ENCODE measurements around the gene FBXL16.
"Not testable (repeated sequence)": the region's sequence is repeated elsewhere in the genome, so short reads cannot be mapped to it uniquely, and the experiment has no call there.

The FBXL16 gene

DNA sequence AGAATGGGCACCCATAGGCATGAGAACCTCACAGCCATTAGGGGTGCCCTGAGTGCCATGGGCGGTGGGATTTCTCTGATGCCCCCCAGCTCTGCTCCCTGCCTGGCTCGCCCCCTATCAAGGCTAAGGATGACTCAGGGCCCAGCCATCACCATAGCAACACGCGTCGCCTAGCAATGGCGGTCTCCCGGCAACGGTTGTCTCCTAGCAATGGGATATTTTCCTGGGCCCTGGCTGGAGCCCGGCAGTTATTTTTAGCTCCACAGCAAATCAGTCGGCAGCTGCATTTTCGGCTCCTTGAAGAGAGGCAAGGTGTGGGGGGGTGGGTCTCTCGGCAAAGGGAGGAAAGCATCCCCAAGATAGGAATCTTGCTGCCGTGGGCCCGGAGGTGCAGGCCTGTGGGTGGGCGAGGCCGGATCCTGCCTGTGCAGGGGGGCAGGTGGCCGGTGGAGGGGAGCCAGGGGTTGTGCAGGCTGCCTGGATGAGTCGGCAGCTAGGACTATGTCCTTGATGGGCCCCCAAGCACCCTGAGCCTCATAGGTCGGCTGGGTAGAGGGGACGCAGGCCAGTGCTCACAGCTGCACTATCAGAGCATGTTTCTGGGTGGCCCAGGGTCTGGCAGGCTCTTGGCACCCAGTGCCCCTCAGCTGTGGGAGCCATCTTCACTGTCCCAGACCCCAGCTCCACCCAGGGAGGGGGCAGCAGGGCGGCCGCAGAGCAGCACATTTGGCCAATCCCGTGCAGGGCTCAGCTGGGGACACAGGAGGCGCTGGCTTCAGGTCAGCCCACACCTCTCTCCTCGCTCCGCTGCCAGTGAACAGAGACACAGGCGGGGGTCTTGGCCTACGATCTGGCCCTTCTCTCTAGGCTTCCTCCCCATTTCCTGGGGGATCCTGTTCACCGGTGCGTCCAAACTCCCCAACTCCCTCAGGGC is 4.2 kb upstream of the FBXL16 start:
- DNase-seq (ENCODE audit: low read depth) = peak; percentile 70

- no peak for DNase-seq (ENCODE audit: low read depth)
These were observed 3.4 kb upstream of the FBXL16 start for GRCh38 chr16:708959-709358.

GRCh38 chr16:708019-708418 is 2.4 kb upstream of the FBXL16 start:
- no peak for DNase-seq (ENCODE audit: low read depth)

DNA sequence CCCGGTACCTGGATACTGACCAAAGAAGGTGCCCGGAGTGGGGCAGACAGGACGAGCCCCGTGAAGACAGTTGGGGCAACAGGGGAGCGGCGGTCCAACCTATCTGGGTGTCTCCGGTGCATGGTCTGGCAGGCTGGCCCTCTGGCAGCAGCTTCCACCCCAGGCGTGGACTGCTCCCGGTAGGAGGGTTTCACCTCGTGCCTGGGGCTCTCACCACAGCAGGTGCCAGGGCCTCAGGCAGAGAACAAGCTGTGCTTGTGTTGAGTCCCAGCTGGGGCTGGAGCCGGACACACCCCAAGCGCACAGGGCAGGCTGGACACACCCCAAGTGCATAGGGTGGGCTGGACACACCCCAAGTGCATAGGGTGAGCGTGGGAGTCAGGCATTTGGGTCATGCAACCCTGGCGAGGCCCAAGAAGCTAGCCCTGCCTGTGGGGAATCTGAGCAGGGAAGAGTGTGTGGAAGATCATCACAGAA is 1.5 kb upstream of the FBXL16 start:
- no peak for DNase-seq (ENCODE audit: low read depth)

DNA sequence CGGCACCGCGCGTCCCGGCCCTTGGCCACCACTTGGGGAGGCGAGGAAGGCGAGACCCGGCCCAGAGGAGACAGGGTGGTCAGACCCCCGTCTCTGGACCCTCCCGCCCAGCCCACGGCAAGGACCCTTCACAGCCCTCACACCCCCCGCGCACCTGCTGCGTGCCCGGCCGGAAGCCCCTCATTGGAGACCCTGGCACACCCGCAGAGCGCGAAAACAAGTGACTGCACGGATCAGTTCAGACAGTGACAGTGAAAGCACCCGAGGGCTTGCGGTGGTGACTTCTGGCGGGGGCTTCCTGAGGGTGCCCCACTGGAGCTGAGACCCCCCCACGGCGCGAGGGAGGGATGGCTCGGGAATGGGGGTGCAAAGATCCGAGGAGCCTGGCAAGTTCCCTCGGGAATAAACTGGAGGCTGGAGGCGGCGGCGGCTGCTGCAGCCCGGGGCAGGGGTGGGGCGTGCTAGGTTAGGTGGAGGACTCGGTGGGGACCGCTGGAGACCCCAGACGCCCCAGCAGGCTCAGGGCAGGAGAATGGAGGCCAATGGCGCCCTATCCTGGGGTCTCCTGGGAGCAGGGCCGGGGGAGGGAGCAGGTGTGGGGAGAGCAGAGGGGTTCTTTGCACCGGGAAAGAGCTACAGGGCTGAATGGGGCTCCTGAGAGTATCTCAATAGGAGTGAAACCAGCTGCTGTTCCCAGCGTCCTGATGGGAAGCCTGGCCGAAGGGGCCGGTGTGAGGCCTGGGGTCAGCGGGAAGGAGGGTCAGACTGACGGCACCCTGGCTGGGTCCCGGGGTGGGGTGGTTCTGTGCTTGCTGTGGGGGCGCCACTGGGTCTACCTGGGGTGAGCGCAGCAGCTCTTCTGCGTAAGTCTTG is 824 bp upstream of the FBXL16 start:
- DNase-seq (ENCODE audit: low read depth) = no peak

GRCh38 chr16:704552-705380 is 835 bp downstream of the FBXL16 start:
- DNase-seq (ENCODE audit: low read depth) = no peak

DNA sequence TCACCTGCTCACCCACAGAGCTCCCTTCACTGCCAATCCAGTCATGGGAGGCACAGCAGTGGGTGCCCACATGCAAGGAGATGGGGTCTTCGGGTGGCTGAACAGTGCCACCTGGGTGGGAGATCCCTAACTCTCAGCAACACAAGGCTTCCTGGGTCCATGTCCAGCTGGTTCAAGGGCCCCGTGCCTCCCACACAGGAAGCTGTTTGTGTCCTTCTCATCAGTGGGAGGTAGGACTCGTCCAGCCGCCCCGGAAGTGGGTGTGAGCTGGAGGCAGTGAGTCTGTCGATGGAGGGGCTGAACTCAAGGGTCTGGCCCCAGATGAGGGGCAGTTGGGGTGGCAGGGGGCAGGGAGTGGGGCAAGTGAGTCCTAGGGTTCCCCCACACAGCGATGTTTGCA is 1.6 kb downstream of the FBXL16 start:
- DNase-seq (ENCODE audit: low read depth) = no peak

GRCh38 chr16:703406-703805 is 2.2 kb downstream of the FBXL16 start:
- DNase-seq (ENCODE audit: low read depth) = no peak

GRCh38 chr16:702341-702740 is 3.3 kb downstream of the FBXL16 start:
- no peak for DNase-seq (ENCODE audit: low read depth)

GRCh38 chr16:700684-701584 is 4.7 kb downstream of the FBXL16 start:
- no peak for DNase-seq (ENCODE audit: low read depth)

DNA sequence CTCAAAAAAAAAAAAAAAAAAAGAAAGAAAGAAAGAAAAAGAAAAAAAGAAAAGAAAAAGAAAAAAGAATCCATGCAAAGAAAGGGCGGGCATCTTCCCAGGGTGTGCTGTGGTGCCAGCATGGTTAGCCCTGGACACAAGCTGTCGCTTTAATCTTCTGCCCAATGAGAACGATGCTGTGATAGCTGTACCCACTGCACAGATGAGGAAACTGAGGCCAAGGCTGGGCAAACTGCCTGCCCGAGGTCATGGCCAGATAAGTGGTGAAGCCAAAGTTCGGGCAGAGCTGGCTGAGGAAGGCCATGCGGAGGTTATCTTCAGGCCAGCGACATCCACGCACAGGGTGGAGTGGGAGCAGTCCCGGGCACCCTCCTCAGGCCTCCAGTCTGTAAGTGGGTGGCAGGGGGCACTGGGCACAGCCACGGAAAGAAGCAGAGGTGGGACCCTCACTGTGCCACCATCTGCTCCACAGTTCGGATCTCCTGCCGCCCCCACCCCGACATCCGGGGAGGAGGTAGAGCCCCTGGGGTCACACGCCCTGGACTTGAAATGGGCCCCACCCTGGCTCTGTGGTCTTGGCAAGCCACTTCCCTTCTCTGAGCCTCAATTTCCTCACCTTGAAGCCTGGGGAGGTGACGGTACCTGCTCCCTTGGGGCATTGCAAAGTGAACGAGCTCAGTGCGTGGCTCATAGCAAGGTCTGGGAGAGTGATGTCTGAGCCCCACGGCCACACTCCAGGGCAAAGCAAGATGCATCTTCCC is 6.5 kb downstream of the FBXL16 start:
- no peak for DNase-seq (ENCODE audit: low read depth)

- DNase-seq (ENCODE audit: low read depth) = no peak
These were observed 10.1 kb downstream of the FBXL16 start for GRCh38 chr16:695355-696089.

GRCh38 chr16:694863-695354 is 10.7 kb downstream of the FBXL16 start:
- DNase-seq (ENCODE audit: low read depth) = no peak

DNA sequence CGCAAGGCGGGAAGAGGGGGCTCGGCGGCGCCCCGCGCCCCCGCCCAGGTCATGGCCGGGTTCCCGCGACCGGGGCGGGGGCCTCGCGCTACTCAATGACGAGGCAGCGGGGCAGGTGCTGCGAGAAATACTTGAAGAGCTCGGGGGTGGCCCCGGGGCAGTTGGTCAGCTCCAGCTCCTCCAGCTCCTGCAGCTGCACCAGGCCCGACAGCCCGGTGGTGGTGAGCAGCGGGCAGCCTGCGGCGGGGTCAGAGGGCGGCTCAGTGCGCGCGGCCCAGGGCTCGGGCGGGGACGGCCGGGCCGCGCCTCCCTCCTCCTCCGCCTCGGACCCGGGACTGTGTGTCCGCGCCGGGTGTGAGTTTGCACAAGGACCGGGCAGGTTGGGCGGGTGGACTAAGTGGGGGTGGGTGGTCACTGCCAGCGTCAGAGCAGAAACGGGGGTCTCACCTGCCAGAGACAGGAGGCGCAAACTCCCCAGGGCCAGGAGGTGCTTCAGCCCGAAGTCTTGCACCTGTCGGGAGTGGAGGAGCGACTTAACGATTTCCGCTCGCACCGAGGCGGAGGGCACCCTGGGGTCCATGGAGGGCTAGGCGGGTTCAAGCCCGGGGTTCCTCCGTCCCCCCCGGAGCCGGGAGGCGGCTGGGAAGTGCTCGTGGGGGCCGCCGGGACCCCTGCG is 11.3 kb downstream of the FBXL16 start:
- no peak for DNase-seq (ENCODE audit: low read depth)

DNA sequence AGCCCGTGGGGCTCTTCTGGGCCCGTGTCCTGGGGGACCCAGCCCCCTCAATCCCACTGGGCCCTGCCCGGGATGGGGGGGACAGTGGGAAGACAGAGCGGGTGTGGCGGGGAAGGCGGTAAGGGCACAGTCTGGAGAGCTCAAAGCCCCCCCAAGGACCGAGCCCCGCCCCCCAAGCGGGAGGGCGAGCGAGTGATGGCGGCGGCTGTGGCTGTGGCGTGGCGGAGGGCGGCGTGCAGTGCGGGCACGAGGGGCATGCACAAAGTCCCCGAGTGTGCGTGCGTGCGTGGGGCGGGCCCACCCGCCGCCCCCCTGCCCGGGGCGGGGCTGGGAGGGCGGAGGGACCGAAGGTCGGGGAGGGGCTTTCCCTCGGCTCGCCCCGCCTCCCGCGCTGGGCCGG is 11.8 kb downstream of the FBXL16 start:
- no peak for DNase-seq (ENCODE audit: low read depth)

DNA sequence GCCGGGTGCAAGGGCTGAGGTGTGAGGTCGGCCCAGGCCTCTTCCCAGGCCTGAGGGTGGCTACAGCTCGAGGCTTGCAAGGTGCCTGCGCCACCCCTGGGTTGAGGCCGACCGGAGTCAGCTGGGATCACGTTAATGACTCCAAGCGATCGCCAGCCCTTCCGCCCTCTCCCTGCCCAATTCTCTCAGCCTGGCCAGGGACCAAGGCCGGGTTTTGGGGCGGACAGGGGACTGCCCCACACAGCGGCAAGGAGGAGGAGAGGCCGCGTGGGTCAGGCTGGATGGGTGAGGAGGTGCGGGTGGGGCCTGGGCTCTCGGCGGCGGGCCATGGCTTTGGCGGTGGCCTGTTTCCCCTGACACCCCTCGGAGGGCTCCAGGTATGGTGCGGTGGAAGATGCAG is 12.2 kb downstream of the FBXL16 start:
- no peak for DNase-seq (ENCODE audit: low read depth)

GRCh38 chr16:692356-693108 is 13.1 kb downstream of the FBXL16 start:
- no peak for DNase-seq (ENCODE audit: low read depth)

- not testable (repeated sequence) for DNase-seq (ENCODE audit: low read depth)
These were observed 14.4 kb downstream of the FBXL16 start for GRCh38 chr16:691242-691641.

Measured in fibroblast of gingiva (primary cell).